Activated T-cell treated with anti-CD3 and anti-CD28 coated beads for 24 hours (primary cell): ENCODE results near the gene AIF1L.
"Not testable (repeated sequence)": the region's sequence is repeated elsewhere in the genome, so short reads cannot be mapped to it uniquely, and the experiment has no call there.

Experiments used
- DNase-seq: peaks from one replicate; pipeline ENCODE4 v3.0.0-alpha.2; 2020; ENCODE audit warnings: low read depth

The AIF1L gene

DNA sequence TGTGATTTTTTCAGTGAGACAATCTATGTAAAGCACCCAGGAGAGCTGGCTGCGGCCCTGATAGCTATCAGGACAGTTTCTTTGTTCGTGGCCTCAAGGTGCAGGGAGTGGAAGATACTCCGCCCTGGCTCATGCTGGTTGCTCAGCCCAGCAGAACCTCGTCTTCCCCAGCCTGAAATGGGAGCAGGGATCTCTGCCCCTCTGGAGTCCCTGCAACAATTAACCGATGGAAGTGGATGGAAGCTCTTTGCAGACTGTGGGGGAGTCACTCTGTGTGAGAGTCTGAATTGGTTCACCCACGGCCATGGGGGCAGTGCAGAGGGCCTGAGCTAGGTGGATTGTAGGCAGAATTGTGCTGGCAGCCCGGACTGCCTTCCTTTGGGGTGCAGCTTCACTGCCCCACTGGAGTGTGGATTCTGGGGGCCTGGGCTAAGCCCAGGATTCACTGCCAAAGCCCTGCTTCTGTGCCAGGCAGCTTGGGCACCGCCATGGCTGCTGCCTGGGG is 2.8 kb downstream of the AIF1L start:
- DNase-seq = no peak

DNA sequence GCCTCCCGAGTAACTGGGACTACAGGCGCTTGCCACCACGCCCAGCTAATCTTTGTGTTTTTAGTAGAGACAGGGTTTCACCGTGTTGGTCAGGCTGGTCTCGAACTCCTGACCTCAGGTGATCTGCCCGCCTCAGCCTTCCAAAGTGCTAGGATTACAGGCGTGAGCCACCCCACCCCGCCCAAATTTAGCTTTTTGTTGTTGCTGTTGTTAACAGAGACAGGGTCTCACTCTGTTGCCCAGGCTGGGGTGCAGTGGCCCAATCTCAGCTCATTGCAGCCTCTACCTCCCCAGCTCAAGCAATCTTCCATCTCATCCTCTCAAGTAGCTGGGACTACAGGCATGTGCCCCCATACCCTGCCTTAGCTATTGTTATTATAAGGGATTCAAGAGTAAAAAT is 3.5 kb downstream of the AIF1L start:
- DNase-seq = not testable (repeated sequence)

DNA sequence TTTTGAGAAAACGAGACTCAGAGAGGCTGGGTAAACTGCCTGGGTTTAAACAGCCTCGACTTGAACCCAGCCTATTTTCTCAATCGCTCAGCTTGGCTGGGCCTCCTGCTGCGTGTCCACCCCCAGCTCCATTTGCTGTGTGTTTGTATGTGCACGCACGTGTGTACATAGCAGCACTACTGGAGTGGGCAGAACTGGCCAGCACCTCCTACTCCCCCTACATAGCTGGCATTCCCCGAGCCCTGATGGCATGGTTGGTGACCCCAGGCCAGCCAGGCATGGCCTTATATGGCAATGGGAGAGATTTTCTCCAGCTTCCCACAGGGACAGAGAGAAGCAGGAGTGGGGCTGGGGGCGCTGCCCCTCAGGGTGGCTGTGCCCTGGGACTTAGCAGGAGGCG is 4.1 kb downstream of the AIF1L start:
- DNase-seq = no peak

DNA sequence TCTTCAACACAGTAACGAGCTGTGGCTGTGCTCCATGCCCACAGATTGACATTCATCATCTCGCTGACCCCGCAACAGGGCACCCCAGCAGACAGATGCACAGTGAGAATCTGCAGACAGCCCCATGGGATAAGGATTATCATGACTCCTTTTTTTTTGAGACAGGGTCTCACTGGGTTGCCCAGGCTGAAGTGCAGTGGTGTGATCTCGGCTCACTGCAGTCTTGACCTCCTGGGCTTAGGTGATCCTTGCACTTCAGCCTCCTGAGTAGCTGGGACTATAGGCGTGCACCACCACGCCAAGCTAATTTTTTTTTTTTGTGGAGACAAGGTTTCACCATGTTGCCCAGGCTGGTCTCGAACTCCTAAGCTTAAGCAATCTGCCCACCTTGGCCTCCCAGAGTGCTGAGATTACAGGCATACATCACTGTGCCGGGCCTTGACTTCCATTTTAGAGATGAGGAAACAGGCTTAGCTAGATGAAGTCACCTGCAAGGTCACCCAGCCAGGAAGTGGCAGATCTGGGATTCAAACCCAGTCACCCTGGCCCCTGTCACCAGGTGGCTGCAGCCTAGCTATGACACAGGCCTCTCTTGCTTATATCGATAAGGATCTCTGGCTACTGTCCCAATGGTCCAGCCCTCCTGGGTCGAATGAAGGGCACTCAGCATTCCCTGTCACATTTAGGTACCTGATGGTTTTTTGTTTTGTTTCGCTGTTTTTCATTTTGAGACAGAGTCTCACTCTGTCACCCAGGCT is 5.1 kb downstream of the AIF1L start:
- DNase-seq = no peak

DNA sequence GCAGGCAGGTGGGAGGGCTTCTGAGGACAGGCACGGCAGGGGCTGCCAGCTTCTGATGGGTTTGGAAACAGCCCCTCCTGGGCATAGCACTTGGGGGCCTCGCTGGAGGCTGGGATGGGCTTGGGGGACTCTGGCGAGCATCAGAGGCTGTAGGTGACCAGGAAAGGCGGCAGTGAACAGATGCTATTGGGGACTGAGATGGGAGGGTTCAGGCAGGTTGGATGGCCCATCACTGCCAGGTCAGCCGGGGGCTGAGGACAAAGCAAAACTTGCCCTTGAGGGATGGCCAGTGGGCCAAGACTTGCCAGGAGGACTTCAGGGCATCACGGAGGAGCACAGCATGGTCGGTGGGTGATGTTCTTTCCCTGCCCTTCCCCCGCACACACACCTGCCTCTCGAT is 6.7 kb downstream of the AIF1L start:
- DNase-seq = no peak

DNA sequence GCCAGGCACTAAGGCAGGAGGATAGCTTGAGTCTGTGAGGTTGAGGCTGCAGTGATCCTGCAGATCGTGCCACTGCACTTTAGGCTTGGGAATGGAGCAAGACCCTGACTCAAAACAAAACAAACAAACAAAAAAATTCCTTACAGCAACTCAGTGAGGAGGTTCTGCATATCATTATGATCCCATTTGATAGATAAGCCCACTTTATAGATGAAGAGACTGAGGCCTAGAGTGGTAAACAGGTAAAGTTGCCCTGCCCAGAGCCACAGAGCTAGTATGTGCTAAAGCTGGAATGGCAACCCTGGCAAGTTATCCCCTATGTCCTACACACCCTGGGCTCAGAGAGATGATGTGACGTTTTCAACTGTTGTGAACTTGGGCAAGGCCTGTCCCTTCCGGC is 7.2 kb downstream of the AIF1L start:
- no peak for DNase-seq

DNA sequence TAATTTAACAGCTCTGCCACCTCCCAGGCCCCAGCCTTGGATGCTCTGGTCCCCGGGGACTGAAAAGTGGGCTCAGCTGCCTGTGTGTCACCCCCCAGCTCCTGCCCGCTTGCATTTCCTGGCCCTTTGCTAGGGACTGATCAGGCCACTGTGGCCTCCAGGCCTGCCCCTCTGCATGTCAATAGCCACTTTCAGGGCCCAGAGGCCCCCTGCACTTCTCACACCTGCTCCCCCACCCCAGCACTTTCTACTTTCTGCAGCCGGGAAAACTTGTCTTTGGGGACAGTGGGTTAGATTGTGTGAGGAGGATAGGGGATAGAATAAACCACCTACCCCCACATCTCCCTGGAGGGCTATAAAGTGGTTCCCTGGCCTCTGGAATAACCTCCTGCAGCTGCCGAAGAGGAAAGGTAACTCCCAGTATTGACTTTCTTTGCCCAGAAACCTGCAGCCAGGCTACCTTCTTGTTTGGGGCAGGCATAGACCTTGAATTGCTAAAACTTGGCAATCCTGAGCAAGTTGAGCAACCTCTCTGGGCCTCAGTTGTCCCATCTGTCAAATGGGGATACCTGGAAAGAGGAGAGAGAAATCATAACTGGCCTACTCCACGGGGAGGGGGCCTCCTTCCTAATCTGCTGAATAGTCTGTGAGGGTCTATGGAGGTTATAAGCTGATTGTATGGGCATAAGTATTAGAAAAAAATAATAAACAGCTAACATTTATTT is 7.8 kb downstream of the AIF1L start:
- DNase-seq = no peak

DNA sequence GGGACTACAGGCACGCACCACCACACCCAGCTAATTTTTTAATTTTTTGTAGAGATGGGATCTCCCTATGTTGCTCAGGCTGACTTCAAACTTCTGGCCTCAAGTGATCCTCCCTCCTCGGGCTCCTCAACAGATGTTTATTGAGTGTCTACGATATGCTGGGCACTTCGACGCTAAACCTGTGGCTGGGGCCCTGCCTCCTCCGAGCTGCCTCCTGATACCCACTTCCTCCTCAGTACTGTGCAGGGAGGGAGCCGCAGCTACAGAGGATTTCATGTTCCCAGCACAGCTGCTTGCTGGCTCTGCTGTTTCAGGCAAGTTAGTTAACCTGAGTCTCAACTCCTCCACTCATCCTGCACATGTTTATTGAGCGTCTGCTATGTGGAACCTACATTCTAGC is 9.6 kb downstream of the AIF1L start:
- no peak for DNase-seq

DNA sequence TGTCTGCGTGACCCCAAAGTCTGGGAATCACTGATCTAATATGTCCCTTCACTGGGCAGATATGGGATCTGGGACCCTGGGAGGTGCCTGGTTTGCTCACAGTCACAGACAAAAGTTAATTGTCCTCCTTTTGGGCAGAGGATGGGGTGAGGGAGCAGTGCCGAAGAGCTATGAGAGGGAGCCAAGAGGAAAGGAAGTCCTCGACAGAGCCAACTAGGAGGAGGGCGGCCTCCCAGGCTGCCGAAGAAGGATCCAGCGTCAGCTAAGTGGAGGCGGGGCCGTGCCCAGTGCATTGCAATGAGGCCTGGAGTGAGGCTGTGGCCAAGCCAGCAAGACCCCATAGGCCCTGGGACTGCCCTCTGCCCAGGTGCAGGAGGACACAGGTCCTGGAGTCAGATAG is 11.4 kb downstream of the AIF1L start:
- no peak for DNase-seq

DNA sequence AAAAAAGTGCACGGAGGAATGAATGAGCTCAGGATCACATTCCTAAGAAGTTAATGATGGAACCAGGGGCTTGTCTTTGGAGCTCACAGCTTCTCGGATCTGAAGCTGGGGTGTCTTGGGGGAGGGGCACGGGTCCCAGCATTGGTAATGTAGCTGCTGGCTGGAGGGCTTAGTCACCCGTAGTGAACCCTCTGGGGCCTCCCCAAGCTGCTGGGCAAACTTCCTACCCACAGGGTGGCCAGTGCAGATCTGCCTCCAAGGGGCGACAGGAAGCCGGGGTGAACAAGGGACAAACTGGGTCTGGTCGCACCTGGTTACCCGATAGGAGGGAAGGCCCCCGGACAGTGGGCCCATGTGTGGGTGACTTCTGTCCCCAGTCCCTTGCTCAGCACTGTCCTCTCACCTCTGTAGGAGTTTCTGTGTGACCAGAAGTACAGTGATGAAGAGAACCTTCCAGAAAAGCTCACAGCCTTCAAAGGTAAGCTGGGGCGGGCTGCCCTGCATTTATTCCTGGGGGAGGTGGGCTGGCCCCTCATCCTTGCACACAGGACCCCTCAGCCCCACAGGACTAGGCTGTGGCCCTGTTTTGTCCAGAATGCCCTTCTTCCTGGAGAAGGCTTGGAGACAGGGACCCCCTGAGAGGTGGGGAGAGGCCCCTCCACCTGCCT is 15.0 kb downstream of the AIF1L start:
- DNase-seq = no peak

DNA sequence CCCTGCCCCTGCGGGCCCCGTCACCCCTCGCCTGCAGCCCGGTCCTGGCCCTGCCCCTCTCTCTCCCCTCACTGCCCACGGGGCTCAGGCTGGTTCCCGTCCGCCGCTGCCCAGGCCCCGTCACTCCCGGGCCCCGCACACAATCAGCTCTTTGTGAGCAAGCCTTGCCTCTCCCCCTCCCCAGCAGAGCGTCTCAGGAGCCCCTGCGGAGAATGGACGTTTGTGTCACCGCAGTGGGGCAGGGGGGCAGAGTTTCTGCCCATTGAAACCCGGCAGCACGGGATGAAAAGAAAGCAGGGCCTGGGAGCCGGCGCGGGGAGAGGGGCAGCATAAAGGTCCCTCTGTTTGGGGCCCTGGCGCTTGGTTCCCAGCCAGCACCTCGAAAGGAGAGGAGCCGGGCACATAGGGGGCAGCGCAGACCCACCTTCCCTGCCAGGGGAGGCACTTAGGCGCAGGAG is 15.6 kb downstream of the AIF1L start:
- no peak for DNase-seq

DNA sequence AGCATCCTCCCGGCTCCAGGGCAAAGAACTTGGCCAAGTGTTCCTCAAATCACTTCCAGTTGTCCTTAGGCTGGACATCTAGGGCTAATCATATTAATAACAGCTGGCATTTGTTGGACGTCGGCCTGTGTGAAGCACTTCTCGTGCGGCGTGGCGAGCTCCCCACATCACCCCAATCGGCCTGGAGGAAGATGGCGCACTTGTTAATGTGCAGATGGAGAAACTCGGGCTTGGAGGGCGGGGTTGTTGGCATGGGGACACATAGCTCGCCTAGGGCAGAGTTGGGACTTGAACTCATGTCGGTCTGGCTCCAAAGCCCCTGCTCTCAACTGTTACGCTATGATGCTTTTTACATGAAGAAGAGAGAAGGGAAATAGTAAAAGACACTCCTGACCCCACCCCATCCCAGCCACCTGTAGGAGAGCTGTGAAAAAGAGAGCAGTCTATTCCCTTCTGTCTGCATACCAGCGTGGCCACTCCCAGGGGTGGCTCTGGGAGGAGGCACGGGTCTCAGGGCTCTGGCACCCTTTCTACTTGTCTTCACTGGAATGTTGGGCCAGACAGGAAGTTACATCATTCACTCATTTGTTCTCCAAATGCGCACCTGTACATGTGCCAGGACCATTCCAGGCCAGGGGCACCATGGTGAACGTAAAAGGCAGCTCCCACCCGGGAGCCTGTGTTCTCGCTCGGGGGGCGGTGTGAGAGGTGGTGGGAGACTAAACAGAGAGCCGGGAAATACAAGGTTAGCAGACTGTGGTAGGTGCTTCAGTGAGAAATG is 16.2 kb downstream of the AIF1L start:
- no peak for DNase-seq

DNA sequence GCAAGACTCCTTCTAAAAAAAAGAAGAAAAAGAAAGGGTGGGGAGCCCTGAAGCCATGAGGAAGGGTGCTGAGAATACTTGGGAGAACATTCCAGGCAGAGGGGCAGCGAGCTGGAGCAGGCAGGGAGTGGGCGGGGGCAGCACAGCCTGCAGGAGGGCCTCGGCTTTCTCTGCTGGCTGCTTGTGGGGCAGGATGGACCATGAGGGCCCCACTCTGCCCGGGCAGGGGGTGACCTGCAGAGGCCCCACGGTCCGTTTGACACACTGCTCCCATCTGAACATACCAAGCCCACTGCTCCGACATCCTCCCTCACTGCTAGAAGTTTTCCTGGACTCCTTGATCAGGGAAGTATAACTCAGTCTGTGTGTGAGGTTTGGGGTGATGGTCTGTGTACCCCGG is 17.3 kb downstream of the AIF1L start:
- no peak for DNase-seq

DNA sequence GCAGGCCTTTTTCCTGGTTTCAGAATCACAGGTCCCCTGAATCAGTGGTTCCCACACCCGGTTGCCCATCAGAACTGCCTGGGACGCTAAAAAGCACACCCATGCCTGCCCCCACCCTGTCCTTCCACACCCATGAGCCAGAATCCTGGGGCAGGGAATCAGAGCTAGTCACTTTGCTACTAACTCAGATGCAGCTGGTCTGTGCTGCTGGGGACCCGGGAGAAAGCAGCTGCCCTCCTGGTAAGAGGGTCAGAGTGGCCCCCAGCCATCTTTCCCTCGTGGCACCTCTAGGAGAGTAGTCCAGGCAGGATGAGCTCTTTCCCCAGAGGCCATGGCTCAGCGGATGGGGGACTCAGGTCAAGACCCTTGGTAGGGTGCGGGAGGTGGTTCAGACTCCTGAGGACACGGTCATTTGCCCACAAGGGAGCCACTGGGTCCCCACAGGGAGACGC is 17.8 kb downstream of the AIF1L start:
- DNase-seq = no peak

DNA sequence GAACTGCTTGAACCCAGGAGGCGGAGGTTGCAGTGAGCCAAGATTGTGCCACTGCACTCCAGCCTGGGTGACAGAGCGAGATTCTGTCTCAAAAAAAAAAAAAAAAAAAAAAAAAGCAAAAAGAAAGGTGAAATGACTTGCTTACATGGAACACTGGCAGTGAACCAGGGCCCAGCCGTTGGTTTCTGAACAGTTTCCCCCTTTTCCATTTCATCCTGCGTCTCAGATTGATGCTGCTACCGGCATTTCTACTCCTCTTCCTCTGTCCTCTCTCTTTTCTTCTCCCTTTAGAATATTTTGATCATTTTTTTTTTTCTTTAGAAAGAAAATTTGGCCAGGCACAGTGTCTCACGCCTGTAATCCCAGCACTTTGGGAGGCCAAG is 19.0 kb downstream of the AIF1L start:
- not testable (repeated sequence) for DNase-seq

DNA sequence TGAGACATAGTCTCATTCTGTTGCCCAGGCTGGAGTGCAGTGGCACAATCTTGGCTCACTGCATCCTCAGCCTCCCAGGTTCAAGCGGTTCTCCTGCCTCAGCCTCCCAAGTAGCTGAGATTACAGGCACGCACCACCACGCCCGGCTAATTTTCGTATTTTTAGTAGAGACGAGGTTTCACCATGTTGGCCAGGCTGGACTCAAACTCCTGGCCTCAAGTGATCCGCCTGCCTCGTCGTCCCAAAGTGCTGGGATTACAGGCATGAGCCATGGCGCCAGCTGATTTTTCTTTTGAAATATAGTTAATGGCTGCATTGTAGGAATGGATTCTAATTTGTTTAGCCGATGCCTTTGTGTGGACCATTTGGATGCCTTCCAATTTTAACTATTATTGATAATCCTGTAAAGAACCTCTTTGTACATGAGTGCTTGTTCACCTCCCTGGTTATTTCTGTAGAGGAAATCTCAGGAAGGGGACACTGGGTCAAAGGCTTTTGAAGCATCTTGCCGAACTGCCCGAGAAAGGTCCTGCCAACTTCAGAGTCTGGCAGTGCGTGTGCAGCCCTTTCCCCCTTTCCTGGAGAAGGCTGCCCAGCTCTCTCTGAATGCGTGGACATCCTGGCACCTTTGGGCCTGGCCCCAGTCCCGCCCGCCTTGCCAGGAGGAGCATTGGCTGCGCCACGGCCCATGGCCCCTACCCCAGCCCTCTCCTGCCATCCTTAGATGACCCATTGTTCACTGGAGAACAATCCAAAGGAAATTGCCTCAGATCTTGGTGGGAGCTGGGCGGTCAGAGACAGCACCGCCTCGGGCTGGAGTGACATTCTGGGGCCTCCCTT is 20.2 kb downstream of the AIF1L start:
- DNase-seq = no peak

DNA sequence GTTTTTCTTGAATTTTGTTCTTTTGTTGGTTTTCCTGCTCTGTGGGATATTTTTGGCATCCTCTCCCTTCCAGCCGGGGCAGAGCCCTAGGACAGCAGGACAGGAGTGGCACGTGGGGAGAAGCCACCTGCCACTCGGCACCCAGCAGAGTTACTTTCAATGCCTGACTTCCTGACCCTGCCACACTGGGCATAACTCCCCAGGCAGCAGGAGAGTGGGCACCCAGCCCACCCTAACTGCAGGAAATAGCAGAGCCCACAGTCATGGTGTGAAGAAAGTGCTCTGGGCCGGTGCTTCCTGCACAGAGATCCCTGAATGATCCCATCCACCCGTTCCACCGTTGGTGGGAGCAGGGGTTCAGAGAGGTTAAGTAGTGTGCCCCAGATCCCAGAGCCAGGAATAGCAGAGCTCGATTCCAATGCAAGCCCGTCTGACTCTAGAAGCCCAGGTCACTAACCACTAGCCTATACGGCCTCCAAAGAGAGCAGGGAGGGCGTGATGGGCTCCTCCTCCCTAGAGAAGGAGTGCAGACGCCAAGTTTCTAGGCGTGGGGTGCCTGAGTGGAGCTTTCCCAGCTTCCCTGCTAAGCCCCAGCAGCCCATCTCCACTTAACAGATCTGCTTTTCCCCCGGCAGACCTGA is 20.9 kb downstream of the AIF1L start:
- DNase-seq = no peak

DNA sequence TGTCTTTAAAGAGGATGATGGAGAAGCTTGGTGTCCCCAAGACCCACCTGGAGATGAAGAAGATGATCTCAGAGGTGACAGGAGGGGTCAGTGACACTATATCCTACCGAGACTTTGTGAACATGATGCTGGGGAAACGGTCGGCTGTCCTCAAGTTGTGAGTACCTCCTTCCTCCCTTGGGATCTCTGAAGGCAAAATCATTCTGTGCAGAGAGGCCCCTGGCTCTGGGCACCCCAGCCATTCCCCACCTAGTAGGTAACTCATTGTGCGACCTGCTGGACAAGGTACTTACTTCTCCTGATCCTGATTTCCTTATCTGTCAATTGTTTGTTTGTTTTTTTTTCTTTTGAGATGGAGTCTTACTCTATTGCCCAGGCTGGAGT is 21.4 kb downstream of the AIF1L start:
- no peak for DNase-seq

DNA sequence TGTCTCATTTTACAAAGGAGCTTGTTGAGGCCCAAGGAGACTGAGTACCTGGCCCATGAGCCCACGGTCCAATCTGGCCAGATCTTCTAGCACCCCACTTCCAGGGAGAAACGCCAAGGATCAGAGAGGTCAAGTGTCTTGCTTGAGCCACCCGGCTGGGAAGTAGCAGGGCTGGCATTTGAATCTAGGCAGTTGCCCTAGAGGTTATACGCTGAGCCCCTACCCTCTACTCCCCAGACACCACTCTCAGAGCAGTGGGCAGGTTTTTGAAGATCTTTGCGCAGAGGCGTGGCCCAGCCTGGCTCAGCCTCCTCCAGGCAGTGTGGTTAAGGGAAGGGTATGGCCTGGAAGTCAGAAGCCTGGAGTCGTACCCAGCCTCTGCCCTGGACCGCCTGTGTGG is 23.3 kb downstream of the AIF1L start:
- no peak for DNase-seq

DNA sequence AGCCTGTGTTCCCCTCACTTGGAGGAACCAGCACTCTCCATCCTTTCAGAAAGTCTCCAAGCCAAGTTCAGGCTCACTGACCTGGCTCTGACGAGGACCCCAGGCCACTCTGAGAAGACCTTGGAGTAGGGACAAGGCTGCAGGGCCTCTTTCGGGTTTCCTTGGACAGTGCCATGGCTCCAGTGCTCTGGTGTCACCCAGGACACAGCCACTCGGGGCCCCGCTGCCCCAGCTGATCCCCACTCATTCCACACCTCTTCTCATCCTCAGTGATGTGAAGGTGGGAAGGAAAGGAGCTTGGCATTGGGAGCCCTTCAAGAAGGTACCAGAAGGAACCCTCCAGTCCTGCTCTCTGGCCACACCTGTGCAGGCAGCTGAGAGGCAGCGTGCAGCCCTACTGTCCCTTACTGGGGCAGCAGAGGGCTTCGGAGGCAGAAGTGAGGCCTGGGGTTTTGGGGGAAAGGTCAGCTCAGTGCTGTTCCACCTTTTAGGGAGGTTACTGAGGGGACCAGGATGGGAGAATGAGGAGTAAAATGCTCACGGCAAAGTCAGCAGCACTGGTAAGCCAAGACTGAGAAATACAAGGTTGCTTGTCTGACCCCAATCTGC is 24.4 kb downstream of the AIF1L start:
- DNase-seq = no peak
